ENCODE data around the gene FGD6. TPM values are rescaled to one million over a fixed set of nuclear protein-coding genes. Genes with fewer than 3 reads are reported as not detected.

The FGD6 gene
- total RNA-seq, 1 donor from 2014 or later = 8.6 TPM

DNA sequence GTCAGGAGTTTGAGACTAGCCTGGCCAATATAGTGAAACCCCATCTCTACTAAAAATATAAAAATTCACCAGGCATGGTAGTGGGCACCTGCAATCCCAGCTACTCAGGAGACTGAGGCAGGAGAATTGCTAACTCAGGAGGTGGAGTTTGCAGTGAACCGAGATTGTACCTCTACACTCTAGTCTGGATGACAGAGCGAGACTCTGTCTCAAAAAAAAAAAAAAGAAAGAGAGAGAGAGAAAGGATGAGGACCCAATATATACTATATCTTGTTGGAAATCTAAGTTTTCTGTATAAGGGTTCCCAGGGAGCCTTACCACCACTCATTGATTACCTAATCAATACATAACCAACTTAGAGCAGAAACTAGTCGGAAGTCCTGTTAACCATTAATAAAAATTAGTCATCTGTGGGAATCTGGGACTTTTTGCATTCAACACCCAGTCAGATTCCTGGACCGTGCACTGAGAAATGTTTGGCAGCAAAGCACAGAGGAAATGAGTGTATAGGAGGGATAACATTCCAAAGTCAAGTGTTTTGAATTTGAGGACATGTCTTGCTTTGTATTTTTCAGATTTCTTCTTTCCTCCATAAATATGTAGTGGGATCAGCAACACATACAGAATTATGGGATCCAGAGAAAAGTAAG is 99.0 kb downstream of the FGD6 start:
- Mint-ChIP-seq H3K4me3 (ENCODE audit: unreplicated experiment) (no peak overlapping the region), H3K9me3 (ENCODE audit: low read depth) (no peaks in the 10 kb centered on the region), H3K4me1 (ENCODE audit: low read depth) (peaks cover 29% of the 10 kb centered on the region), H3K36me3 (ENCODE audit: low read depth) (peaks cover 3% of the 10 kb centered on the region), H3K27ac (ENCODE audit: unreplicated experiment) (peak overlapping the region; percentile 87), H3K27me3 (ENCODE audit: low read depth) (no peaks in the 10 kb centered on the region)
- DNase-seq (ENCODE audit: low spot score) = no peak
- TF ChIP-seq, protein P1, sequence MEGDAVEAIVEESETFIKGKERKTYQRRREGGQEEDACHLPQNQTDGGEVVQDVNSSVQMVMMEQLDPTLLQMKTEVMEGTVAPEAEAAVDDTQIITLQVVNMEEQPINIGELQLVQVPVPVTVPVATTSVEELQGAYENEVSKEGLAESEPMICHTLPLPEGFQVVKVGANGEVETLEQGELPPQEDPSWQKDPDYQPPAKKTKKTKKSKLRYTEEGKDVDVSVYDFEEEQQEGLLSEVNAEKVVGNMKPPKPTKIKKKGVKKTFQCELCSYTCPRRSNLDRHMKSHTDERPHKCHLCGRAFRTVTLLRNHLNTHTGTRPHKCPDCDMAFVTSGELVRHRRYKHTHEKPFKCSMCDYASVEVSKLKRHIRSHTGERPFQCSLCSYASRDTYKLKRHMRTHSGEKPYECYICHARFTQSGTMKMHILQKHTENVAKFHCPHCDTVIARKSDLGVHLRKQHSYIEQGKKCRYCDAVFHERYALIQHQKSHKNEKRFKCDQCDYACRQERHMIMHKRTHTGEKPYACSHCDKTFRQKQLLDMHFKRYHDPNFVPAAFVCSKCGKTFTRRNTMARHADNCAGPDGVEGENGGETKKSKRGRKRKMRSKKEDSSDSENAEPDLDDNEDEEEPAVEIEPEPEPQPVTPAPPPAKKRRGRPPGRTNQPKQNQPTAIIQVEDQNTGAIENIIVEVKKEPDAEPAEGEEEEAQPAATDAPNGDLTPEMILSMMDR (IDR thresholded peaks at IDR 0.05) = peak; percentile 16

DNA sequence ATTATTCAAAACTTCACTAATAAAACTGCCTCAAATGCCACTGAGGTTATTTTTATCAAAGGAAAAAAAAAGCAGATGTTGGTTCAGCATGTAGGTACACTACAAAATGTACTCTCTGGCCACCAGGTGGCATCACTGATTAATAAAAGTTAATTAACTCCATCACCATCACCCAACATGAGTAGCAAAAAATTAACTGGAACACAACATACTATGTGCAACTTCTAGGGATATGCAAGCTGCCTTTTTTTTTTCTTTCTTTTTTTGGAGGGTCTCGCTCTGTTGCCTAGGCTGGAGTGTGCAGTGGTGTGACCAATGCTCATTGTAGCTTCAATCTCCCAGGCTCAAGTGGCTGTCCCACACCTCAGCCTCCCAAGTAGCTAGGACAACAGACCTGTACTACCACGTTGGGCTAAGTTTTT is 100.1 kb downstream of the FGD6 start:
- no peak overlapping the region for H3K27ac Mint-ChIP-seq (ENCODE audit: unreplicated experiment)
- H3K4me3 Mint-ChIP-seq (ENCODE audit: unreplicated experiment) = no peak overlapping the region
- no peaks in the 10 kb centered on the region for H3K9me3 Mint-ChIP-seq (ENCODE audit: low read depth)
- H3K4me1 Mint-ChIP-seq (ENCODE audit: low read depth) = peaks cover 29% of the 10 kb centered on the region
- H3K36me3 Mint-ChIP-seq (ENCODE audit: low read depth) = peaks cover 8% of the 10 kb centered on the region
- no peaks in the 10 kb centered on the region for H3K27me3 Mint-ChIP-seq (ENCODE audit: low read depth)
- DNase-seq (ENCODE audit: low spot score) = no peak
- TF ChIP-seq, protein P1 (IDR thresholded peaks at IDR 0.05) = peak; percentile 94

DNA sequence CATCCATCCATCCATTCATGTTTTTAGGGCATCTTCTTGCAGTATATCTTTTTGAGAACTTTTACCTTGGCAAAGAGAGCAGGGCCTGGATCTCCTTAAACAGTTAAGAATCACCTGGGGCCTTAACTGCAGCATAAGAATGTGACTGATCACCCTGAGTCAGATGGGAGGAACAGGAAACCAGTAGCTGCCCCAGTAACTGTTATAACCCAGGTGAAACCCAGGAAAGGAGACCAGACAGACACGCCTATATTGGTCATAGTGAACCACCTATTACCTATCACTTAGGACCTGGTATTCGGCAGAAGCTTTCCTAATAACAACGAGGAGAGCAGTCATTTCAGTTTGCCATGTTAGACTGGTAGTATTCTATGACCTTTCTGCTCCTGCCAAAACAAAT is 100.5 kb downstream of the FGD6 start:
- H3K9me3 Mint-ChIP-seq (ENCODE audit: low read depth) = no peaks in the 10 kb centered on the region
- peaks cover 29% of the 10 kb centered on the region for H3K4me1 Mint-ChIP-seq (ENCODE audit: low read depth)
- no peak overlapping the region for H3K4me3 Mint-ChIP-seq (ENCODE audit: unreplicated experiment)
- no peaks in the 10 kb centered on the region for H3K27me3 Mint-ChIP-seq (ENCODE audit: low read depth)
- H3K36me3 Mint-ChIP-seq (ENCODE audit: low read depth) = peaks cover 8% of the 10 kb centered on the region
- TF ChIP-seq, protein P1 (IDR thresholded peaks at IDR 0.05) = no peak
- no peak for DNase-seq (ENCODE audit: low spot score)
- H3K27ac Mint-ChIP-seq (ENCODE audit: unreplicated experiment) = no peak overlapping the region

DNA sequence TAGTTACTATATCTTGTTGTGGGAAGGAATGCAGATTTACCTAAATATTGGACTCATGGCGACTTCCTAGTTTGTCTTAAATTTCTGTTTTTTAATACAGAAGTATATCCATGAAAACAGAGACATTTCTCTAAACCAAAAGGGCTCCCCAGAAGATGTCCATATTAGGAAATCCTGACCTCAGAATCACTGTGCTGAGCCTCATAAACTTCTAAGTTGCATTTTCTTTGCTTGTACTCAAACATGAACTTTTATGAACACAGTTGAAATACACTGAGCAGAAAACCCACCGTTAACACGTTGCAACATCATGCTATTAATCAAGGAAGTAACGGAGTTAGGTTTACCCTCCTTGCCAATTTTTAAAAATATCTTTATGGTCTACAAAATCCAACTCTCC is 100.9 kb downstream of the FGD6 start:
- no peak for DNase-seq (ENCODE audit: low spot score)
- TF ChIP-seq, protein P1 (IDR thresholded peaks at IDR 0.05) = no peak
- Mint-ChIP-seq H3K9me3 (ENCODE audit: low read depth) (no peaks in the 10 kb centered on the region), H3K27me3 (ENCODE audit: low read depth) (no peaks in the 10 kb centered on the region), H3K27ac (ENCODE audit: unreplicated experiment) (no peak overlapping the region), H3K4me3 (ENCODE audit: unreplicated experiment) (no peak overlapping the region), H3K4me1 (ENCODE audit: low read depth) (peaks cover 29% of the 10 kb centered on the region), H3K36me3 (ENCODE audit: low read depth) (peaks cover 11% of the 10 kb centered on the region)

DNA sequence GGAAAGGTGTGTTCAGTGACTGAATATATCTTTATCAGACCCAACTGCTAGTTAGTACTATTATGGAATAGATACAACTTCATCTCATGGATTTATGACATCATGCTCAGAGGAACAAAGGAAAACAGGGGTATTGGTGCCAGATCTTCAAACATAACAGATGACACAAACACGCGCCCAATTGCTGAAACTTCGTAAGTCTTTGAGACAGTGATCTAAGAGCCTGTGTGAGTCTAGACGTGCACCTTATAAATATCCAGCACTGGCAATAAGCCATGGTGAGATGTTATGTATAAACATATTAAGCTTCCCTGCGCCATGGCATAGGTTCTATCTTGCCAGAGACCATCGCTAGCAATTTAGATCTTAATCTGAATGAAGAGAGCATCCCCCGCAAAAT is 101.6 kb downstream of the FGD6 start:
- H3K36me3 Mint-ChIP-seq (ENCODE audit: low read depth) = peaks cover 14% of the 10 kb centered on the region
- no peak overlapping the region for H3K4me3 Mint-ChIP-seq (ENCODE audit: unreplicated experiment)
- TF ChIP-seq, protein P1 (IDR thresholded peaks at IDR 0.05) = no peak
- no peak overlapping the region for H3K27ac Mint-ChIP-seq (ENCODE audit: unreplicated experiment)
- H3K9me3 Mint-ChIP-seq (ENCODE audit: low read depth) = no peaks in the 10 kb centered on the region
- H3K4me1 Mint-ChIP-seq (ENCODE audit: low read depth) = peaks cover 29% of the 10 kb centered on the region
- no peaks in the 10 kb centered on the region for H3K27me3 Mint-ChIP-seq (ENCODE audit: low read depth)
- DNase-seq (ENCODE audit: low spot score) = no peak
